Thyroid gland (tissue), 4 donors: ENCODE results near the gene CEBPG.

ENCODE experiments used
- POLR2A ChIP-seq, 2 donors: fragments of 450-650 bp; IDR thresholded peaks; one replicate each; pipeline ENCODE4 v1.6.1; 2017; ENCODE audit warnings: antibody characterized with exemption in 2 of 2, mild to moderate bottlenecking in 2 of 2, moderate library complexity in 1 of 2
- TF ChIP-seq, protein P1 (sequence below), 6 experiments: fragments of 200-600 bp in 3 of 6; fragments of 450-650 bp in 3 of 6; sonication (generic) in 3 of 6; IDR thresholded peaks; one replicate each; pipeline ENCODE4 v1.5.1; 2016 to 2019; ENCODE audit warnings: antibody characterized with exemption in 6 of 6, mild to moderate bottlenecking in 2 of 6, inconsistent platforms in 1 of 6, moderate library complexity in 1 of 6

DNA sequence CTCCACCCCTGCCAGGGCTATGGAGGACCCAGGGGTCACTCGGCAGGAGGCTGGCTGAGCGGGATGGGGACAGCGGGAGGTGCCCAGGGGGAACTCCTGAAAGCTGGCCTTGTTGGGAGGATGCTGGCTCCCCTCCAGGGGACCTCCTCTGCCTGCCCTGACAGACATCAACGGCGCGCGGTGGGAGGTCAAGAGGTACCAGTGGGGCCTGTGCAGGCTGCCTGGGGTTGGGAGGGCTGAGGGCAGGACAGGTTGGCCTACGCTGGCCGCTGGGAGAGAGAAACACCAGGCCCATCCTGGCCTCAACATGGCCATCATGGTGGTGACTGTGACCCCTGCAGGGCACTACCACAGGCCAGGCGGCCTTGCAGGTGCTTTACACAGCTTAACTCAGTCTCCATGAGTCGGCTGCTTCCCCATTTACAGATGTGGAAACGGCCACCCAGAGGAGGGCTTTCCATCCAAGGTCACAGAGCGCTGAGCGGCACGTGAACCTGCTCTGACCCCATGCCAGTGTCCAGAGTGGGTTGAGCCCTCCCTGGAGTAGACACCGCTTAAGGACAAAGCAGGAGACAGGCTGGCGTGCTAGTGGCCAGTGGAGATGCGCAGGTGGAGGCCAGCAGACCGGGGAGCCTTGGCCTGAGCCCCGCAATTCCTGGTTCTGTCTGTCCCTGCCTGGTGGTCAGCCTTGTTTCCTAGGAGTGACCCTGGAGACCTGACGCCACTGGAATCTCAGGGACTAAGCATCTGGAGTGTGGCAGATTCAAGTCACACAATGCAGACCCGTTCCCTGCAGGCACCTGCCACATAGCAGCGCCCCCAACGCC, 27.6 kb downstream of the CEBPG start:
- TF ChIP-seq, protein P1, sequence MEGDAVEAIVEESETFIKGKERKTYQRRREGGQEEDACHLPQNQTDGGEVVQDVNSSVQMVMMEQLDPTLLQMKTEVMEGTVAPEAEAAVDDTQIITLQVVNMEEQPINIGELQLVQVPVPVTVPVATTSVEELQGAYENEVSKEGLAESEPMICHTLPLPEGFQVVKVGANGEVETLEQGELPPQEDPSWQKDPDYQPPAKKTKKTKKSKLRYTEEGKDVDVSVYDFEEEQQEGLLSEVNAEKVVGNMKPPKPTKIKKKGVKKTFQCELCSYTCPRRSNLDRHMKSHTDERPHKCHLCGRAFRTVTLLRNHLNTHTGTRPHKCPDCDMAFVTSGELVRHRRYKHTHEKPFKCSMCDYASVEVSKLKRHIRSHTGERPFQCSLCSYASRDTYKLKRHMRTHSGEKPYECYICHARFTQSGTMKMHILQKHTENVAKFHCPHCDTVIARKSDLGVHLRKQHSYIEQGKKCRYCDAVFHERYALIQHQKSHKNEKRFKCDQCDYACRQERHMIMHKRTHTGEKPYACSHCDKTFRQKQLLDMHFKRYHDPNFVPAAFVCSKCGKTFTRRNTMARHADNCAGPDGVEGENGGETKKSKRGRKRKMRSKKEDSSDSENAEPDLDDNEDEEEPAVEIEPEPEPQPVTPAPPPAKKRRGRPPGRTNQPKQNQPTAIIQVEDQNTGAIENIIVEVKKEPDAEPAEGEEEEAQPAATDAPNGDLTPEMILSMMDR (IDR thresholded peaks at IDR 0.05), result no peak
- no peak for TF ChIP-seq POLR2A (IDR thresholded peaks at IDR 0.05)
